ENCODE measurements around the gene TUBGCP3.
"Not testable (repeated sequence)": the region's sequence is repeated elsewhere in the genome, so short reads cannot be mapped to it uniquely, and the experiment has no call there.

The TUBGCP3 gene

DNA sequence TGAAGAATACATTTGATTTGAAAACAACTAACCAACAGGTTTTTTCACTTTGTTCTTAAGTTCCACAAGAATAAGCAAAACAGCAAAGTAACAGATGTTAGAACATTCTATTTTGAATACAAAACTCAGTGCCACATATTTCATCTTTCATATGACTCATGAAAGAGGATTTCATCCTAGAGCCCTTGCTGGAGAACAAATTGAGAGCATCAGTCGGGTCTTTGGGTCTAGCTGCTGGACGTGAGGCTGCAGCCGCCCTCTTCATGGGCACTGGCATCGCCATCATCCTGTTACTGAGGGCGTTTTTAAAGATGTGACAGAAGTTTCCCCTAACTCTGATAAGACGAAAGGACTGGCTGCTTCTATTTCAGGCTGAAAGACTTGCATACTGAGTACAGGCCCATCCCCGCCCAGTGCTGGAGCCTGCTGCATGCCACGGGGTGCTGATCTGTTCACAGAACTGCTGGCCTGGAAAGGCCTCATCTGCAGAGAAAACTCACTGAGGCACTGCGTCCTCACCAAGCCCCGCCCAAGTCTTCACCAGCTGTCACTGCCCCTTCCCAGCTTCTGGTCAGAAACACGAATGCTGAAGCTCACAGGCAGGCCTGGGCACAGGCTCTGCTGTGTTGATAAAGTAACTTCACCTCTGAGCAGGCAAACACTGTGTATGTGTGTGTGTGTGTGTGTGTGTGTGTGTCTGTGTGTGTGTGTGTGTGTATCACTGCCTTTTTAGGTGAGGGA is 101.4 kb downstream of the TUBGCP3 start:
- no peak for DNase-seq (ENCODE audit: low read depth in 1 of 2, low spot score in 1 of 2)

DNA sequence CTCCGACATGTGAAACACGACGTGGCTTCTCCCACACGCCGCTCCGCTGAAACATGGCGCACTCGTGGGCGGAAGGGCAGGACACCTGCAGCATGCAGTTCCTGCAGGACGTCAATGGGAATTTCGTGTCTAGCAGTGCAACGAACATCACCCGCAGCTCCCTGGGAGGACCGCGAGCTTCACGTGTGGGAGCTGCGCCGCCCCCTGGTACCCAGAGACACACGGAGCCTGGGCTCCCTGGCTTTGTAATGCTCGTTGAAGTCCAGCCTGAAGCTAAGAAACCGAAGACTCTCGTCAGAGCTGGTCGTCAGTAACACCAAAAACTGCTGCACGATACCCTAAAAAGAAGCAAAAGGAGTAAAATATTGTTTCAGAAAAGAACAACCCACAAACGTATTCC is 102.1 kb downstream of the TUBGCP3 start:
- DNase-seq (ENCODE audit: low read depth in 1 of 2, low spot score in 1 of 2) = not testable (repeated sequence)

DNA sequence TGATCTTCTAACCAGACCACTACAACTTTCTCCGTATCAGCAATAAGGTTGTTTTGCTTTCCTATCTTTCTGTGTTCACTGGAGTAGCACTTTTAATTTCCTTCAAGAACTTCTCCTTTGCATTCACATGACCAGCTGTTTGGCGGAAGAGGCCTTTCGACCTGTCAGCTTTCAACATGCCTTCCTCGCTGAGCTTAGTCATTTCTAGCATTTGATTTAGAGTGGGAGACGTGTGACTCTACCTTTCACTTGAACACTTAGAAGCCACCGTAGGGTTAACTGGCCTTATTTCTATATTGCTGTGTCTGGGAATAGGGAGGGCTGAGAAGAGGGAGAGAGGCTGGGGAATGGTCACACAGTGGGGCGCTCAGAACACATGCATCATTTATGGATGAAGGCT is 104.7 kb downstream of the TUBGCP3 start:
- DNase-seq (ENCODE audit: low read depth in 1 of 2, low spot score in 1 of 2) = no peak

DNA sequence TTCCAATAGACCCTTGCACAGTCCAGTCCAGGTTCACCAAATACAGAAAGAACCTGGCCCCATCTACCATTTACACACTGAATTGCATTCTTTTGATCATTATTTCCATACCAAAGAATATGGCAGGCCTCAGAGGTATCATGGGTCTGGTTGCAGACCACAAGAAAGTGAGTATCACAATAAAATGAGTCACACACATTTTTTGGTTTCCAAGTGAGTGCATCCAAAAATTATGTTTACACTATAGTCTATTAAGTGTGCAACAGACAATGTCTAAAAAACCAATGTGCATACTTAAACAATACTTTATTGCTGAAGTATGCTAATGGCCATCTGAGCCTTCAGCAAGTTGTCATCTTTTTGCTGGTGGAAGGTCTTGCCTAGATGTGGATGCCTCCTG is 106.5 kb downstream of the TUBGCP3 start:
- DNase-seq (ENCODE audit: low read depth in 1 of 2, low spot score in 1 of 2) = no peak

DNA sequence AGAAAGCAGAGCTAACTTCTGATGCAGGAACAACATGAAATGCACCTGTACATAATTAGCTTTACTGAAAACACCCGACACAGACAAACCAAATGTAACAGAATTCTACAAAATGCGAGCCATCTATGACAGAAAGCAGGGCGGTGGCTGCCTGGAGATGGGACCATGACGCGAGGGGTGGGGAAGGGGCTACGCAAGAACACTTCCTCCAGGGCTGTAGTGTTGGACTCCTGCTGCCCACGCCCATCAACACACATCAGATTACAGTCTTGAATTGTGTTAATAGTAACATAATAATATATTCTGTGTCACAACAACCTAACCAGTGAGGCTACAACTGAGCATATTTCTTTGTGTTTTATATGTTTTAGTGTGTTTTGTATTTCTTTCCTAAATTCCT is 108.6 kb downstream of the TUBGCP3 start:
- no peak for DNase-seq (ENCODE audit: low read depth in 1 of 2, low spot score in 1 of 2)

DNA sequence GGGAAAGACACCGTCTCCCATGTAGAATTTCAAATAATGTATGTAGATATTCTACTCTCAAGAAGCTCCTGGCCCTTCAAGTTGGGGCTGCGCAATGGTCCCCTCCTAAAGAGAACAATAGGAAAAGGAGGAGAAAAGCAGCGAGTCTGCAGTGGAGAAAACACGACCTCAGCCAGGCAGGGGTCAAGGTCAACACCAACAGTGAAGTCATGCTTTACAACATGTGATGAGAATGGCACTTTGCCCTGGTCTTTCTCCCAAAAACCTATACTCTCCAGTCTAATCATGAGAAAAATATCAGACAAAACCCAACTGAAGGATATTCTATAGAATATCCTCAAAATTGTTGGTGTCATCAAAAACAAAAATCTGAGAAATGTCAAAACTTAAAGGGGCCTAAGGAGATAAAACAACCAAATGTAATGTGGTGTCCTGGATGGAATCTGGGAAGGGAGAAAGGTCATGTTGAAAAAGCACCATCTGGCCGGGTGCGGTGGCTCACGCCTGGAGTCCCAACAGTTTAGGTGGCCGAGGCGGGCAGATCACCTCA is 110.8 kb downstream of the TUBGCP3 start:
- no peak for DNase-seq (ENCODE audit: low read depth in 1 of 2, low spot score in 1 of 2)

DNA sequence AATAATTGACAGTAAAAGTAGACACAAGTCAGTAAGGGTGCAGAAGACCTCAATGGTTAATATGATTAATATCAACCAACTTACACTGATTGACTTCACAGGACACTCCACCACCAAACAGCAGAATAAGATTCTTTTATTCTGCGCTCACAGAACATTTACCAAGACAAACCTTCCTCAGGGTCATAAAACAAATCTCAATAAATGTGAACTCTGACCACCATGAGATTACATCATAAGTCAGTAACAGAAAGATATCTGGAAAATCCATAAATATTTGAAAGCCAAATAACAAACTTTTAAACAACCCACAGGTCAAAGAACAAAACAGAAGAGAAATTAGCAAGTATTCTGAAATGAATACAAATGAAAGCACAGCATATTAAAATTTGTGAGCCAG is 112.1 kb downstream of the TUBGCP3 start:
- DNase-seq (ENCODE audit: low read depth in 1 of 2, low spot score in 1 of 2) = no peak

DNA sequence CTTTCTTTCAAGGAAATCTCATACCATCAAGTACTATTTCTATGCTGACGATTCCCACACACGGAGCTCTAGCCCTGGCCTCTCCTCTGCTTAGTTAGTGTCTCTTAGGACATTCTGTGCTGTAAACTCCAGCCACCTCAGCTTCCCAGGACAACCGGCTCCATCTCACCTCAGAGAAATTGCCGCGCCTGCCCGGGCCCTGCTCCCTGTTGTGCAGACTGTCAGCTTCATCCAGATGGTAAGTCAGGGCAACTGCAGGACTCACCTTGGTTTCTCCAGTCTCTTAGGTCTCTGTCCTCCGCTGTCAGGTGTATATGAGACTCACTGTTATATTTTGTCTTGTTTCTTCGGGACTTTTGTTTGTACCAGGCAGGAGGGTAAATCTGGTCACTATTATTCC is 113.1 kb downstream of the TUBGCP3 start:
- DNase-seq (ENCODE audit: low read depth in 1 of 2, low spot score in 1 of 2) = no peak

DNA sequence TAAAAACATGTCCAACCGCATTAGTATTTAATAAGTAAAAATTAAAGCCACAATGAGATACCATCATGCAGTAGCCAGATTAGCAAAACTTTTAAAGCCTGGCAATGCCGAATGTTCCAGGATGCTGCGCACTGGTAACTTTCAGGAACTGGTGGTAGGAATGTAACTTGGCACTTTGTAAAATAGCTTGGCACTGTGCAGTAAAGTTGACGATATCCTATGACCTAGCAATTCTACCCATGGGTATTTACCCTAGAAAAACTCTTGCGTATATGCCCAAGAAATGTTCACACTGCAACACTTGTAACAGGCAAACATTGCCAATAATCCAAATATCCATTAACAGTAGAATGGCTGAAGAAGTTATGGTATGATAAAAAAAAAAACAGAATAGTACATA is 114.1 kb downstream of the TUBGCP3 start:
- DNase-seq (ENCODE audit: low read depth in 1 of 2, low spot score in 1 of 2) = no peak

DNA sequence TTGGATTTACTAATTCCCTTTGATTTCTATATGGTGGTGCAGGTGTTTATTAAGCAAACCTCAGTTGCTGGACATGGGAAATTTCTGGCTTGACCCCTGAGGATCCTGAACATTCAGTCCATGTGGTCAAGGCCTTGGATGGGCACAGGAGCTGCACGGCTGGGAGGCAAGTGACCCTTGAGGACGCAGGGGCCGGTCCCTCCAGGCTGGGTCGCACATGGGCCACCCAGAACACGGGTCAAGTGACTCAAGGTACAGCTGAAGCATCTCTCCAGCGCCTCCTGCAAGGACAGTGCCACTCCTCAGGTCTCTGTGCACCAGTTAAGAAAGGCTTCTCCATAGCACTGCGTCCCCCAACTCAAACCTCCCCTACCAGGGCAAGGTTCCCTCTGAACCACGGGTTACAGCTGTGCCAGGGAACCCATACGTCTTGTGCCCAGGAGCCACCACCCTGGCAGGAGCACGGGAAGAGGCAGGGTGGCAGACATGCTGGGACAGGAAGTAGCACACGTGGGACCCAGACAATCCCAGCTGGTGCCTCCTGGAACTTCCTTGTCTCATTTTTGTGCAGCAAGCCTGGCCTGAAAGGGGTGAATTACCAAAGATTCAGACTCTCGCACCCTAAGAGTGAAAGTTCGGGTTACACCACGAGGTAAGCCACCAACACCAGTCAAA is 118.7 kb downstream of the TUBGCP3 start:
- DNase-seq (ENCODE audit: low read depth in 1 of 2, low spot score in 1 of 2) = no peak

DNA sequence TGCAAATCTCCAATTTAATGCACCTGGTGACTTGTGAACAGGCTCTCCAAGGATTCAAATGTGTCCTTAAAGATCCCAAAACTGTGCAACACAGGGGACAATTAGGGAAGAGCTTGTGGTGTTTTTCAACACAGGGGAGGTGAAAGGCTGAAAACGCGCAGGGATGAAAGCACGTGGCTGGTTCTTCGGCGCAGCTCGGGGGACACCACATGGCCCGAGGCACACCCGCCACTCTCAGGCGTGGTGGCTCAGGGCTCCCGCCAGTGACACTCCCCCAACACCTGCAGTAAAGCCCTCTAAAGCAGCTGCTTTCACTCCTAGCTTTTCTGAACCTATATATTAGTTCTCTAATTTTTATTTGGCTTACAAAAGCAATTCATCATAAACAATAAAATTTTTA is 119.9 kb downstream of the TUBGCP3 start:
- DNase-seq (ENCODE audit: low read depth in 1 of 2, low spot score in 1 of 2) = no peak

DNA sequence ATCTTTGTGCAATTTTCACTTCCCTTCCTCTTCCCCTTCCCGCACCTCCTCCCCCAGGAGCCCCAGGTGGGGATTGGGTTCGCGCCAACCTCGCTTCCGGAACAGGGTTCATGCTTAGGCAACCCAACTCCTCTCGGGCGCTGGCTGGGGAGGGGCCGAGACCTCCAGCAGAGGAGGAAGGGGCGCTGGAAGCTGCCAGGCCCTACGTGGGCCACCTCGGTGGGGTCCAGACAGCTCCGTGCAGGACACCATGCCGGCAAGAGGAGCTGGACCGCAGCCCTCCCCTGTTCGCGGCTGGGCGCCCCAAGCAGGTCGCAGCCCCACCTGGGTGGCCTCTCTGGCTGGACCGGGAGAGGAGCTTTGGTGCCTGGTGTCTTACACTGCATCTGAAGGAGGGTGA is 120.7 kb downstream of the TUBGCP3 start:
- DNase-seq (ENCODE audit: low read depth in 1 of 2, low spot score in 1 of 2) = no peak

DNA sequence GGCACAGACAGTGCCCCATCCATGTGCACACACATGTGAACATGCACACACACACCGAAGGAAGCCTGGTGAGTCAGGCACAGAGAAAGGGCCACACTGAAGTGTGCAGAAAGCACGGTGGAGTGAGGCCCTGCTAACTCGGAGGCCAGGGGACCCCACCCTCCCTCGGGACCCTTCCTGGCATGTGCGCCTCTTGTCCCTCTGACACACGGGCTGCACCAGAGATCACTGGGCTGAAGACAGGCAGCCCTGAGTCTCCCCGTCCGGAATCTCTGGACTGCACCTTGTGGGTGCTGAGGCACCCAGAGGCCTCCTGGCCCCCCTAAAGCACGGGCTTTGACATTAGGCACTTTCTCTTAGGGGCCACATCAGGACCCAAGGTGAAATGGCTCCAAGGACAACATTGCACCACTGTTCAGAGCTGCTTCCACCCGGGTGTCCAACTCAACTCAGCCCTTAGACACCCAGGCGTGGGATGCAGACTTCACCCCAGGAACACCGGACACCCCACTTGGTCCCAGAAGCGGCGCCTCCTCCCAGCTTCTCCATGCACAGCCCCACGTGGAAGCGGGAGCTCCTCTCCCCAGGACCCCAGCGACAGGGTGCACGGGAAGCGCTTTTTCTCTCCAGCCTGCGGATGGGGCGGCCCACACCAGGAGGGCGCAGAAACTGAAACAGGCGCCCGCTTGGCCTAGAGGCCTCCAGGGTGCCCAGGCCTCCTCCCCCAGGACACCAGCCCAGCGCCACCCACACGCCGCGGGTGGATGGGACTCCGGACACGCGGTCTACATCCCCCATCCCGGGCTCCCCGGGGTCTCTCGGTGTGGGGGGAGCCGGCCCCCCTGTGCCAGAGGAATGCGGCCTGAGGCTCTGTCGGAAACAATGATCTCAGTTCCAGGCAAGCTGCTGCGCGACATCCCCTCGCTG is 121.6 kb downstream of the TUBGCP3 start:
- DNase-seq (ENCODE audit: low read depth in 1 of 2, low spot score in 1 of 2) = no peak

DNA sequence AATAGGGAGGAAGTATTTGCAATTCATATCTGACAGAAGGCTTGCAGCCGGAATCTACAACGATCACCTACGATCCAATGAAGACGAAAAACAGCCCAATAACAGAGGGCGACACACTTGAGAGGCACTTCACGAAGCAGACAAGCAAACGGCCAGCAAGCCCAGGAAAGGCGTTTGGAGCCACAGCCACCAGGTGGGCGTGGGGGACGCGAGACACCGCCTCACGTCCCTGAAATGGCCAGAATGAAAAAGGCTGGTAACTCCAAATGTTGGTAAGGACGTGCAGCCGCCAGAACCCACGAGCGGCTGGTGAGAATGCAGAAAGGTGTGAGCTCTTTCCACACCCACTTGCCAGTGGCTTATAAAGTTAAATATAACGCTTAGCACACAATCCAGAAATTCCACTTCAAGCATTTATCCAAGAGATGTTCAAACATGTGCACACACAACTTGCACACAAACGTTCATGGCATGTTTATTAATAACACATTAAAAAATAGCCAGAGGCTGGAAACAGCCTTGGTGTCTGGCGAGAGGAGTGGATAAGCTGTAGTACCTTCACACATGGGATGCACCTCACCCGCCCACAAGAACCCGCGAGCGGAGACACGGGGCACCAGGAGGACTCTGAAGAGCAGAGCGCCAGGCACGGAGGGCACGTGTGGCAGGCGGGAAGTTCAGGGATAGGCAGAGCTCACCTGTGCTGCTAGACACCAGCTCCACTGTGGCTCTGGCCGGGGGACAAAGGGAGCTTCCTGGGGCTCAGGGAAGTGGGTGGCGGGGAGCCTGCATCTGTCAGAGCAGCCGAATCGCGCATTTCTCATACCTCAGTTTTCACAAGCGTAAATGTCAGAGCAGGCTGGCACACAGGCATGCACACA is 122.5 kb downstream of the TUBGCP3 start:
- no peak for DNase-seq (ENCODE audit: low read depth in 1 of 2, low spot score in 1 of 2)

DNA sequence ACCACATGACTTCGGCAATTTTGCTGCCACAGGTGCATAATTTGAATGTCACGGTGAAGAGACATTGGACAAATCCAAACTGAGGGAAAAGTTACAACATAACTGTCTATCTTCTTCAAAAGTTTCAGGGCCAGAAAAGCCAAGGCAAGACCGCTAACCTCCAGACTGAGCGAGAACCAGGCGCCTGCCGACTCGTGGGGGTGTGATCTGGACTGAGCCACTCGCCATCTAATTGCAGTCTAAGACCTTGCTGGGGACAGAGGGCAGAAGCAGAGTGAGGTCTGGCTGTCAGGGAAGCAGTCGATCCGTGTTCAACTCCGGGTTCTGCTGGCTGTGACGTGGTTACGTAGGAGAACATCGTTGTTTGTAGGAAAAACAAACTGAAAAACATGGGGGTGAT is 123.2 kb downstream of the TUBGCP3 start:
- no peak for DNase-seq (ENCODE audit: low read depth in 1 of 2, low spot score in 1 of 2)

DNA sequence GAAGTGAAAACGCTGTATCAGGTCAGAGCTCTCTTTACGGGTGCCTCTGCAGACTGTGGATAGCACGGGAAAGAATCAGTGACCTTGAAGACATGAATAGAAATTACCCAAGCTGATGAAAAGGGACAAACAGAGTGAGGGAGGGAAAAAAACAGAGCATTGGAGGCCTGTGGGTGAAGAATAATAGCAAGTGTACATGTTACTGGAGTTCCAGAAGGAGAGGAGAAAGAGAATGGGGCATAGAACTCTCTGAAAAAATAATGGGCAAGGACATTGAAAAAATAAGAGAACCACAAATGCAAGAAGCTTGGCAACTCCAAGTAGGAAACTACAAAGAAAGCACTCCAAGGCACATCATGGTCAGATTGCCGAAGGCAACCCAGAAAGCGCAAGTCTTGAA is 125.5 kb downstream of the TUBGCP3 start:
- no peak for DNase-seq (ENCODE audit: low read depth in 1 of 2, low spot score in 1 of 2)

DNA sequence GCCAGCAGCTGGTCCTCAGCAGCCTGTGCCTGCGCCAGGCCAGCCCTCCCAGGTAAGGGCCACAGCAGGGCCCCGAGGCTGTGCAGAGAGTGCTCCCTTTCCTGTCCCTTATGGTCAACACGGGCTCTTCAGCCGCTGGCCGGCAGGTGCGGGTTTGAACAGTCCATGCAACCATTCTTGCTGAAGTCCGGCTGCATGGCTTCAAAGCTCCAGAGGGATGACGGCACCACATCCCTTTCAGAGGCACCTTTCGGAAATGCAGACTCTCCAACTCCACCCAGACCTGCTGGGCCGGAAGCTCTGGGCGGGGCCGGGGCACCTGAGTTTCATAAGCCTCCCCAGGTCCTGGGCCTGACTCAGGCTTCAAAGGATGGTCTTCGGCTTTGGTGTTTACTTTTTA is 130.5 kb downstream of the TUBGCP3 start:
- DNase-seq (ENCODE audit: low read depth in 1 of 2, low spot score in 1 of 2) = no peak

DNA sequence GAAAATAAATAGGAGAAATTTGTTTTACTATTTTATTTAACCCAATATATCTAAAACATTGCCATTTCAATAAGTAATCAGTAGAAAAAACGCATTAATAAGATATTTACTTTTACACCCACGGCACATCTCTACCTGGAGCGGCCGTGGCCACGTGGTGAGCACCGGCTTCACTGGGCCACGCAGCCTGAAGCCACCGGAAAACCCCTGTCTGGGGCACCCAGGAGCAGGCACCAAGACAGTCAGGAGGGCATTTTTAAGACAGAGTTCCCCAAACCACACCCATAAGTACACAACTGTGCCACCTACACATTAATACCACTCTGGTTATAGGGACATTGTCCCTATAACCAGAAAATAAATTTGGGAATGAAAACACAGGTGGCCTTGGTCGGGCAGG is 130.9 kb downstream of the TUBGCP3 start:
- no peak for DNase-seq (ENCODE audit: low read depth in 1 of 2, low spot score in 1 of 2)

DNA sequence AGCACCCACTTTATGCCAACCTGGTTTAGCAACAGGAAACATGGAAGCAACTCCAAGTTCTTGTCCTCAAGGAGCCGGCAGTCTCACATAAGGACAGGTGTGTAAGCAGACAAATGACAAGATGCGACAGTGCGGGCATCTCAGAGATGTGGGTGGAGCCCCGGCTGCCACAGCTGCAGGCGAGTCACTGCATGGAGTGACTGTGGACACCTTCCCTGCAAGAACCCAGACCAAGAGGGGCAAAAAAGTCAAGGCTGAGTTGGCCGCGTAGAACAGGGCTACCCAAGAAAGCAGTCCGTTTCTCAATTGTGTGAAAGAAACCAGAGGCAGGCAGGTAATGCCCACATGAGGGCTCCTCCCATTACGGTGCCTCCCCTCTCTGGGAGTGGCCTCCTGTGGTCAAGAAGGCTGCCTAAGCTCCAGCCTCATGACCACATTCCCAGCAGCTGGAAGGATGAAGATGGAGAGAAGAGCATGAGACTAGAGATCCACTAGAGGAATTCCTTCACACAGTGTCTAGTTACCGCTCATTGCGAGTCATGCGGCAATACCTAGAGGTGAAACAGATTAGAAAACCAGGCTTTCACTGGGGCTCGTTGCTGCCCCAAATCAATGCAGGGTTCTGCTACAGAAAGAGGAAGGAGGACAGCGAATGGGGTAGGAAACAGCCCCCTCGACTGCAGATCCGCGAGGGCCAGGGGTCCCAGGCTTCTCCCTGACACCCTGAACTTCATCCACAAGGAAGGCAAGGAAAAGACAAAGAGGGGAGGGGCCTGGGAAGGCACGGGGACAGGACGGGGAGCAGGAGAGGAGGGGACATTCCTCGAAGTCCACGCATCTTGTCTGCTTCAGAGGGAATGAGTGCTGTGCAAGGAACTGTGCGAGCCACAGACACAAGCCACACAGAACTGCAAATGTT is 131.6 kb downstream of the TUBGCP3 start:
- DNase-seq (ENCODE audit: low read depth in 1 of 2, low spot score in 1 of 2) = no peak
